Smooth muscle cell of the brain vasculature (primary cell): ENCODE results near the gene SPECC1.
"Not testable (repeated sequence)": the region's sequence is repeated elsewhere in the genome, so short reads cannot be mapped to it uniquely, and the experiment has no call there.

ENCODE experiments used
- DNase-seq: peaks from one replicate; pipeline ENCODE4 v3.0.0-alpha.2; 2012; ENCODE audit warnings: low read depth, low spot score

The SPECC1 gene

GRCh38 chr17:20010936-20011335 is 1.8 kb downstream of the SPECC1 start:
- DNase-seq = no peak

GRCh38 chr17:20012017-20012536 is 2.9 kb downstream of the SPECC1 start:
- DNase-seq = no peak

- not testable (repeated sequence) for DNase-seq
These were observed 7.4 kb downstream of the SPECC1 start for GRCh38 chr17:20016475-20016992.

GRCh38 chr17:20022701-20023100 is 13.5 kb downstream of the SPECC1 start:
- no peak for DNase-seq

GRCh38 chr17:20026960-20027359 is 17.8 kb downstream of the SPECC1 start:
- no peak for DNase-seq

GRCh38 chr17:20028443-20028842 is 19.3 kb downstream of the SPECC1 start:
- no peak for DNase-seq

- no peak for DNase-seq
These were observed 23.5 kb downstream of the SPECC1 start for GRCh38 chr17:20032636-20033035.

- no peak for DNase-seq
These were observed 24.3 kb downstream of the SPECC1 start for GRCh38 chr17:20033415-20033814.

GRCh38 chr17:20035501-20035900 is 26.3 kb downstream of the SPECC1 start:
- no peak for DNase-seq

GRCh38 chr17:20037286-20037685 is 28.1 kb downstream of the SPECC1 start:
- not testable (repeated sequence) for DNase-seq

GRCh38 chr17:20039037-20039436 is 29.9 kb downstream of the SPECC1 start:
- DNase-seq = no peak

- DNase-seq = no peak
These were observed 31.1 kb downstream of the SPECC1 start for GRCh38 chr17:20040216-20040615.

GRCh38 chr17:20043021-20043420 is 33.9 kb downstream of the SPECC1 start:
- no peak for DNase-seq

GRCh38 chr17:20045476-20045875 is 36.3 kb downstream of the SPECC1 start:
- DNase-seq = no peak

- DNase-seq = no peak
These were observed 37.5 kb downstream of the SPECC1 start for GRCh38 chr17:20046629-20047028.

GRCh38 chr17:20051624-20052023 is 42.5 kb downstream of the SPECC1 start:
- DNase-seq = no peak

- no peak for DNase-seq
These were observed 44.3 kb downstream of the SPECC1 start for GRCh38 chr17:20053361-20053964.

- no peak for DNase-seq
These were observed 50.6 kb downstream of the SPECC1 start for GRCh38 chr17:20059728-20060188.

- DNase-seq = peak; percentile 39
These were observed 54.8 kb downstream of the SPECC1 start for GRCh38 chr17:20063665-20064648.

GRCh38 chr17:20066253-20066652 is 57.1 kb downstream of the SPECC1 start:
- peak; percentile 24 for DNase-seq

GRCh38 chr17:20067711-20068110 is 58.6 kb downstream of the SPECC1 start:
- no peak for DNase-seq

- no peak for DNase-seq
These were observed 59.3 kb downstream of the SPECC1 start for GRCh38 chr17:20068445-20068844.
